GM20000 (cell line): Measurements from ENCODE around the gene RNF6.

ENCODE experiments used
- DNase-seq: peaks from one replicate; pipeline ENCODE4 v3.0.0; 2012; ENCODE audit warnings: low spot score
- TF ChIP-seq, protein P1 (sequence below): IDR thresholded peaks from 2 replicates; pipeline ENCODE4 v1.5.1; 2012; ENCODE audit warnings: mild to moderate bottlenecking, control low read depth; ENCODE audit errors: extremely low read depth, missing control alignments

The RNF6 gene

DNA sequence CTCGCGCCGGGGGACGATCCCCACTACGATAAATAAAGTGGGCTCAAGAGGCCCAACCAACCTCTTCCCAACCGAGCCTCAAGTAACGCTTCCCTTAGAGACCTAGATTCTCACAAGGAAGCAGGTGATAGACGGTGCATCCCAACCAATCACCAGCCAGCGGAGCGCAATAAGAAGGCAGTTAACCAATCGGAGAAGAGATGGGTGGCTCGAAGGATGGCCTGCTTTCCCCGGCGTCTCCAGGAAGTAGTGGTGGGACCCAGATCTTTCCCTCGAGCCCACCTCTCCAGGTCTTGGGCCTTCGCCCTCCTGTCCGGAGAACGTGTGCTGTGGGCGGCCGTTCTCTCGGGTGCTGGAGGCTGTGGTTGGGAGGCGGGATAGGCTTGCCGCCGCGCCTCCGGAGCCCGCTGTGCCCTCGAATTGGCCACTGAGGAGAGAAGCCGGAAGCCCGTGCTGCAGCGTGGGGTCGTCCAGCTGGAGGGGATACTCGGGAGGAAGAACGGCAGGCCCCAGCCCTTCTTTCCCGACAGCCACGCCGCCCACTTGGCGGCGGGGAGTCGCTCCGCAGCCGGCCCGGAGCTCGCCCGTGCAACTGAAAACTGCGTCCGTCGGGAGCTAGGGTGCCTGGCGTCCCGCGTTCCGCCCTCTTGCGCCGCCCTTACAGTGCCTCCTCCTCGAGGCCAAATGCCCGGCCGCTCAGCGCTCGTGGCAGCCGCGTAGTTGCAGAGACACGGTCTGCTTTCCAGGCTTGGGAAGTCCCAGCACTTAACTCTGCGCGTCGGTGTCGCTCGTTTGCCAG lies at the start of gene RNF6:
Gene RNF6 (minus strand): TSS at position 594 of the 799 bp plus-strand sequence. CDS start 2,665 bp downstream, outside the sequence.
- TF ChIP-seq, protein P1, sequence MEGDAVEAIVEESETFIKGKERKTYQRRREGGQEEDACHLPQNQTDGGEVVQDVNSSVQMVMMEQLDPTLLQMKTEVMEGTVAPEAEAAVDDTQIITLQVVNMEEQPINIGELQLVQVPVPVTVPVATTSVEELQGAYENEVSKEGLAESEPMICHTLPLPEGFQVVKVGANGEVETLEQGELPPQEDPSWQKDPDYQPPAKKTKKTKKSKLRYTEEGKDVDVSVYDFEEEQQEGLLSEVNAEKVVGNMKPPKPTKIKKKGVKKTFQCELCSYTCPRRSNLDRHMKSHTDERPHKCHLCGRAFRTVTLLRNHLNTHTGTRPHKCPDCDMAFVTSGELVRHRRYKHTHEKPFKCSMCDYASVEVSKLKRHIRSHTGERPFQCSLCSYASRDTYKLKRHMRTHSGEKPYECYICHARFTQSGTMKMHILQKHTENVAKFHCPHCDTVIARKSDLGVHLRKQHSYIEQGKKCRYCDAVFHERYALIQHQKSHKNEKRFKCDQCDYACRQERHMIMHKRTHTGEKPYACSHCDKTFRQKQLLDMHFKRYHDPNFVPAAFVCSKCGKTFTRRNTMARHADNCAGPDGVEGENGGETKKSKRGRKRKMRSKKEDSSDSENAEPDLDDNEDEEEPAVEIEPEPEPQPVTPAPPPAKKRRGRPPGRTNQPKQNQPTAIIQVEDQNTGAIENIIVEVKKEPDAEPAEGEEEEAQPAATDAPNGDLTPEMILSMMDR = no peak
- peak; percentile 95 for DNase-seq

DNA sequence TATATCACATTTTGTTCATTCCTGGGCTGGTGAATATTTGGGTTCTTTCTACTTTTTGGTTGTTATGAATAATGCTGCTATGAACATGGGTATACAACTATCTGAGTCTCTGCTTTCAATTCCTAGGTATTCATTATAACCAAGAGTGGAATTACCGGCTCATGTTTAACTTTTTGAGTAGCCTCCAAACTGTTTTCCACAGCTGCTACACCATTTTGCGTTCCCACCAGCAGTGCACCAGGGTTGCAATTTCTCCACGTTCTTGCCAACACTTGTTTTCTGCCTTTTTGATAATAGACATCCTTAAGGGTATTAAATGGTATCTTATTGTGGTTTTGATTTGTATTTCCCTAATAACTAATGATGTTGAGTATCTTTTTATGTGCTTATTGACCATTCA lies 48.6 kb upstream of the RNF6 start:
- TF ChIP-seq, protein P1 = no peak
- no peak for DNase-seq

DNA sequence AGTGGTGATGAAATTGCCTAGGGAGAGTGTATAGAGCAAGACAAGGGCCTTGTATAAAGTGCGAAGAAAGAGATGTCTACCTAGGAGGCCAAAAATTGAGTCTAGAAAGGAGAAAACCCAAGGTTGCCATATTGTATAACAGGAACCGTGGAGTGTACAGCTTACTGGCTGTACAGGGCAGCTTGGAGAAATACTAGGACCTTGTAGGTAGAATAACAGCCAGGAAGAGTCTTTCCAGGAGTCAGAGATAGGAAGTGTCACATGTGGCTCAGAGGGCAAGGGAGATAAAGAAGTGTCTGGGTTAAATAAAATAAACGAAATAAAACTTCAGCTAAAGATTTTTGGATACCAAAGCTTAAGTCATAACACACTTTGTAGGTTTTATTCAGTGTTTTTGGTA lies 44.2 kb upstream of the RNF6 start:
- TF ChIP-seq, protein P1 = no peak
- no peak for DNase-seq

DNA sequence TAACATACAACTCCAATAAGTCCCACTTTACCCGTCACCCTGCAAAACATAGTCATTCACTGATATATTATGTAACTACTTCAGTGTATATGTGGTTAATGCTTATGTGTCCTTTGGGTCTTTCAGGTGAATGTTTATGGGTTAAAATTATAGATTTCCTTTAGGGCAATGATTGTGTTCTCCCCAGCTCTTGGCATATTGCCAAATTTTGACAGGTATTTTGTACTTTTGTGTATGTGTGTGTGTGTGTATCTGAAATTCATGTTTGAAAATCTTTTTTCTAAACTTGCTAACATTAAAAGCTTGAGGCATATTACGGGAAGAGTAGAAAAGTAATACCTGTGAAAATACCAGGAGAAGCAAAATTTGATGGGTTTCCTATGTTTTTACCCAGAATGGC lies 40.0 kb upstream of the RNF6 start:
- TF ChIP-seq, protein P1 = no peak
- DNase-seq = no peak

DNA sequence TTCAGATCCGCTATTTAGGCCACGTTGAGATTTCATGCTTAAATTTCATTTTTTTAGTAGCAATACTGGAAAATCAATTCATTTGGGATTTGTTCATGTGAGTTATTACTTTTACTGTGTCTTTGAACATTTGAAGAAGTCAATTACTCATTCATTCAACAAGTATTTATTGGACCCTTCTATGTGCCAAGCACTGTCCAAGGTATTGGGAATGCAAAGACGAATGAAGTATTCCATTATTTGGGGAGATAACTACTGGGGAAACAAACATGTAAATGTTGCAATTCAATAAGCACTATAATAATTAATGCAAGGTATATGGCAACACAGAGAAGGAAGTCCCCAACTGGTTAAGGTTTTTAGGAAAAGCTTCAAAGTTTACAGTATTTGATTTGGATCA lies 37.5 kb upstream of the RNF6 start:
- TF ChIP-seq, protein P1 = no peak
- no peak for DNase-seq

DNA sequence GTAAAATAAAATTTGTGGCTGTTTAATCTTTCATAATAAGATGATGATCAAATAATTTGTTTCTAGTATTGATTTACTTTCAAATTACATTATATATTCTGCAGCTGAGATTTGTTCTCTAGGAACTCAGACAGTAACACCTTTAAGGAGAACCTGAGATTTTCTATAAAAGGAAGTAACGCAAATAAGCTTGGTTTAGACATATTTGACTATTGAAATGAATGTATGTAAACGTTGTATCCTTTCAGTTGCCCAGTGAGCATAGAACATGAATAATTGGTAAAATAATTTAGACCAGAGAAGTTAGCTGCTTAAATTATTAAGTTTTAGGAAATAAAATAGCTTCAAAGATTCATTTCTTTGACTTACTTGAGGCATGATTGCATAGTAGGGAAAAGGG lies 34.9 kb upstream of the RNF6 start:
- TF ChIP-seq, protein P1 = no peak
- DNase-seq = peak; percentile 22

DNA sequence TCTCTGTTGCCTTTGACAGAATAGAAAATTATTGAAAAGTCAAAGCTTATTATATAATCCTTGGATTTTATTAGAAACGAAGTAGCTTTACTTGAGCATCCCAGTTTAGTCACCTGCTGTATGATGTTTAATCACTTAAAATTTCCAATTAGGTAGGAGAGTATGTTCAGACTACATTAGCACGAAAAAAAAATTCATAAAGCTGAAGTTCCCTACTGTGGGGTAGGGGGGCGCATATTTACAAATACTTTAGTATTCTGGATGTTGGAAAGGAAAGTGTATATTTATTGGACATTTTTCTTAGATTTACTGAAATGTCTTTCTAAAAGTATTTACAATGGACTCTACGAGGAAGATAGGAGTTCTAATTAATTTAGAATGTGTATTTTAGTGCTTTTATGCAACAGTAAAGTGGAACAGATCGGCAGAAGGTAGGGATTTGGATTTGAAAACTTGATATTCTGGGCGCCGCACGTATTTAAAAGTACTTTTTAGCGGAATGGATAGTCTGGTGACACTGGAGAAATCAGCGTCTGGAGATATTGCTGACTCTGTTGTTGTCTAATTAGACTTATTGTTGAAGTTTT lies 33.7 kb upstream of the RNF6 start:
- DNase-seq = no peak
- TF ChIP-seq, protein P1 = no peak
